HG02970 (cell line): ENCODE results near the gene ATP7B.

Source experiments
- ATAC-seq: cut with Tn5 transposase; IDR thresholded peaks from one replicate; pipeline ENCODE4 v1.9.1; 2021; ENCODE audit warnings: mild to moderate bottlenecking, moderate library complexity, moderate number of reproducible peaks; ENCODE audit not compliant: unreplicated experiment, low FRiP score

ATP7B gene

DNA sequence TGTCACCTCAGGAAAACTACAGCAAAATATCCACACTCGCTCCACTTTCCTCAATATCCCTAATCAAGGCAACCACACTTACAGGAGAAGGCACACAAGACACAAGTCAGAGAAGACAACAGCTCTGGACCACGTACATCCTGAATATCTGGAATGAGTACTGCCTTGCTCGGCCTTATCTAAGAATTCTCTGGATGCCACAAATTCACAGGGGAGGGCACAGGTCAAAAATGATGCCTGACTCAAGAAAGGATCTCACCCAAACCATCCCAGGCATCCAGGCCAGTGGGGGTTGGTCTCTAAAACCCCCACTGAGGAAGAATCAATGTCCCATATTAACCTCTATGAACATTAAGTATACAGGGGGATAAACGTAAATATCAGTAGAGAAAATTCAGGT lies 29.9 kb downstream of the ATP7B start:
- ATAC-seq: no peak

- ATAC-seq: no peak
These were observed 30.3 kb downstream of the ATP7B start for GRCh38 chr13:51980908-51981307.

- no peak for ATAC-seq
These were observed 32.3 kb downstream of the ATP7B start for GRCh38 chr13:51978796-51979556.

DNA sequence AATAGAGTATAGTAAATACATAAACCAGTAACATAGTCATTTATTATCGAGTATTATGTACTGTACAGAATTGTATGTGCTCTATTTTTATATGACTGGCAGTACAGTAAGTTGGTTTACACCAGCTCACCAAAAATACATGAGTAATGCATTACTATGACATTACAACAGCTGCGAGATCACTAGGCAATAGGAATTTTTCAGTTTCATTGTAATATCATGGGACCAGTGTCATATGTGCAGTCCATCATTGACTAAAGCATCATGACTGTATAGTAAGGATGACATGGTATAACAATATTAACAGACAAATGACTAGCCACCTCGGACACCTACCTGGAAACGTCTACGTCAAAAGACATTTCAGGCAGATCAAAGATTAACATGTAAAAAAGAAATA lies 33.6 kb downstream of the ATP7B start:
- ATAC-seq: no peak

DNA sequence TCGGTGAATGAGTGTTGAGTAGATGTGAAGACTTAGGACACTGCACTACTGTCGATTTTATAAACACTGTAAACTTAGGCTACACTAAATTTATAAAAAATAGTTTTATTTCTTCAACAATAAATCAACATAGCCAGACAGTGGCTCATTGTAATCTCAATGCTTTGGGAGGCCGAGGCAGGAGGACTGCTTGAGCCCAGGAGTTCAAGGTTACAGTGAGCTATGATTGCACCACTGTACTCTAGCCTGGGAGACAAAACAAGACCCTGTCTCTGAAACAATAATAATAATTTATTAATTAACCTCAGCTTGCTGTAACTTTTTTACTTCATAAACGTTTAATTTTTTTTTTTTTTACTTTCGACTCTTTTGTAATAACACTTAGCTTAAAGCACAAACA lies 34.4 kb downstream of the ATP7B start:
- no peak for ATAC-seq

DNA sequence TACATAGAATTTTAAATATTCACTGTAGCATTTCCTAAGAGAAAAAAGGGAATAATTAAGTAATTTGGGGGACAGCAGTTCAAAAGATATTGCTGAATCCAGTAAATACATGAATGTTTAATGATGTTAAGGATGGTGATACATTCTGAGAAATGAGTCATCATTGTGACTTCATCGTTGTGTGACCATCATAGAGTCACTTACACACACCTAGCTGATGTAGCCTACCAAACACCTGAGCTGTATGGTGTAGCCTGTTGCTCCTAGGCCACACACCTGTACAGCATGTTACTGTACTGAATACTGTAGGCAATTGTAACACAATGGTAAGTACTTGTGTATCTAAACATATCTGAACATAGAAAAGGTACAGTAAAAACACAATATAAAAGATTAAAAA lies 34.8 kb downstream of the ATP7B start:
- ATAC-seq: no peak

DNA sequence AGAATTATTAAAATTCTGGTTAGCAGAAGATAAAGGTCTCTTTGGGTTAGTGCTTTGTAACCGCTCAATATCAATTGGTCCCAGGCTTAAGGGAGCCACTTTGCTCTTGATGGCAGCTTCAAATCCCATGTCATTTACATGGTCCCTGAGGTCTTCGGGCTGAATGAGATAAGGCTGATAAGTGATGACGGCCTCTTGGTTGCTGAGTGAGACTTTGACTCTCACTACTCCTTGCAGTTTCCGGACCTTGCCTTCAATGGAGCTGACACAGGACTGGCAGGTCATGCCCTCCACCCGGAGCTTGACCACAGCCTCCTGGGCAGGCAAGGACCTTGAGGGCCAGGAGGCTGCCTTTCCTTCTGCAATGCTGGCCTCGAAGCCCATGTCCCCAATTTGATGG lies 36.8 kb downstream of the ATP7B start:
- ATAC-seq: no peak

DNA sequence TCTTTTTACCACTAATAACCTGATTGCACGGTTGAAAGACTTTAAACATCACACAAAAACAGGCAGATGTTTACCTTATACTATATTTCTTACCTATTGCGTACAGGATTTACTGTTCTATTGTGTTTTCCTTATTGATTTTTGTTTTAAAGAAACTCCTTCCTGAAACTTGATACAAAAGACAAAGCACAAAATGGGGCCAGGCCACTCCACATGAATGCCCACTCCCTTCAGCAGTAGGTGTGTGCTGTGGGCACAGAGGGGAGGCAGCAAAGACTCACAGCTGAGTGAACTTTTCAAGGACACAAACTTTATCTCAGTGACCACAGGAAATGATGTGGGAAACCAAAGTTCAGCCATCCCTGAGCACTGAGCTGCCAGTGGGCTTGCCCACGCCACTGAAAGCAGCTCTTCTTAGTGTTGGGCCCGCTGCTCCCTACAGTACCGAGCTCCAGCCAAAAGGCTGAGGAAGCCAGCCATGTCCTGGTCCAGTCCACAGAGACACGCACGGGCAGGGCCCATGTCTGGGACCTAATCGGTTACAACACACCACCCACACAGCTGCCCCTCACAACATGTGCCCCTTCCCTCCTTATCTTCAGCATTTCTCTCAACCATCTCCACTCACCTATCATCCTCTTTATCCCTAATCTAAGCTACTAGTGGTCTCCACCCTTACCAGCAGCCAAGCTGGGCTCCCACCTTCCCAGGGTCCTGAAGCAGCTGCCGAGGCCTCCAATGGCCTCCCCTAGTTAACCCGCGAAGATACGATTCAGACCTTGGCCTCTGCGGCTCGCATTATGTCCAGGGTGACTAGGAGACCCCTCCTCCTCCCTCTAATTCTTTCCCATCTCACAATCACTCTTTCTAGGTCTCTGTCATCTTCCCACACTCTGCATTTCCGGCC lies 39.5 kb downstream of the ATP7B start:
- no peak for ATAC-seq

DNA sequence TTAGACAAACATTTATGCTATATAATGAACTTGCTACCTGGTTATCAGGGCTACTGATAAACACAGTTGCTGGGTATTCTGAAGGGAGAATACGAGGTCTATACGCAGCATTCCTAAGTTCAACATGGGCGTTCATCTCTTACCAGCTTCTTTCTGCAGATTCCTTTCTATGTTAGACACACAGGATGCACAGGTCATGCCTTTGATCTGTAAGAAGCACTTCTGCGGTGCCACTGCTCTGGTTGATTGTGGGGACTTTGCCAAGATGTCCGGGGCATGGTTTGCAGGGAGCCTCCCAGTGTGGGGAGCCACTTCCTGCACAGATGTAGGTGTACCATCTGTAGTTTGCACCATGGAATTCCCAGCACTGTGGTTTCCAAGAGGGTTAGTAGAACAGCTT lies 40.9 kb downstream of the ATP7B start:
- no peak for ATAC-seq

DNA sequence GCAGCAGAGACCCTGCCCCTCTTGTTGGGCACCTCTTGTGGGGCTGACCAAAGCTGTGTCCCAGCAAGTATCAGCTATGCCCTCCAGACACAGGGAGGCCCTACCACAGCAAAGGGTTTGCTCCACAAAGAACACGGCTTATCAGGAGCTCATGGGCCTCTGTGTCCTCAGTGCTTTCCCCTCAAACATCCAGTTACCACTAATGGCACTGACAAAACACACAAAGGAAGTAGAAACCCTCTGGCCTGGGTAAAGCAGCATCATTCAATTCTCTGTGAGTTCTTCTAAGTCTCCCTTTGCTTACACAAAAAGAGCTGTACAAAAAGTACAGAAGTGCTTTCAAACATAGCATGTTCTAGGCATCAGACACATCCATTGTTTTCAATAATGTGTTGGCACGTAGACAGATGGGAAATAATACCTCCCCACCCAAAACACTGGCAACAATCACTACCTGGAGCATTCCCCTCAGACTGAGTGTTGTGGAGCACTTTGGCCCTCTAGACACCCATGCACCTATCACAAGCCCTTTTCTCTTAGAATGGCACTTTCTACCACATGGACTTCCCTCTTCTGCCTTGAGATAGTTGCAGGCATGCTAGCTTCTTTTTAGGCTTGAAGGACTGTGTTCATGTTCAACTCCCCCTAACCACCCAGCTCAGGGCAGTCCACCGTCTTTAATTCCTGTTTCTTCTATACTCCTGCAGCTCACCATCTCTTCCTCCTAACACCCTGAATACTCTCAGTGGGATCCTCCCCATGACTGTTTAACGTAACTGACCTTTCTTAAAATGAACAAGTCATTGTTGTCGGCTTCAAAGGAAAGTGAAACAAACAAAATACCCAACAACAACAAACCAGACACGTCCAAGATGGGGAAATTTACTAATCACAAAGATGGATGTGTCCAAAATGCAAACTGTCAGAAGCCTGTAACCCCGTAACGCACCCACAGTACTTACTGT lies 43.5 kb downstream of the ATP7B start:
- no peak for ATAC-seq

- no peak for ATAC-seq
These were observed 45.1 kb downstream of the ATP7B start for GRCh38 chr13:51966186-51966585.

DNA sequence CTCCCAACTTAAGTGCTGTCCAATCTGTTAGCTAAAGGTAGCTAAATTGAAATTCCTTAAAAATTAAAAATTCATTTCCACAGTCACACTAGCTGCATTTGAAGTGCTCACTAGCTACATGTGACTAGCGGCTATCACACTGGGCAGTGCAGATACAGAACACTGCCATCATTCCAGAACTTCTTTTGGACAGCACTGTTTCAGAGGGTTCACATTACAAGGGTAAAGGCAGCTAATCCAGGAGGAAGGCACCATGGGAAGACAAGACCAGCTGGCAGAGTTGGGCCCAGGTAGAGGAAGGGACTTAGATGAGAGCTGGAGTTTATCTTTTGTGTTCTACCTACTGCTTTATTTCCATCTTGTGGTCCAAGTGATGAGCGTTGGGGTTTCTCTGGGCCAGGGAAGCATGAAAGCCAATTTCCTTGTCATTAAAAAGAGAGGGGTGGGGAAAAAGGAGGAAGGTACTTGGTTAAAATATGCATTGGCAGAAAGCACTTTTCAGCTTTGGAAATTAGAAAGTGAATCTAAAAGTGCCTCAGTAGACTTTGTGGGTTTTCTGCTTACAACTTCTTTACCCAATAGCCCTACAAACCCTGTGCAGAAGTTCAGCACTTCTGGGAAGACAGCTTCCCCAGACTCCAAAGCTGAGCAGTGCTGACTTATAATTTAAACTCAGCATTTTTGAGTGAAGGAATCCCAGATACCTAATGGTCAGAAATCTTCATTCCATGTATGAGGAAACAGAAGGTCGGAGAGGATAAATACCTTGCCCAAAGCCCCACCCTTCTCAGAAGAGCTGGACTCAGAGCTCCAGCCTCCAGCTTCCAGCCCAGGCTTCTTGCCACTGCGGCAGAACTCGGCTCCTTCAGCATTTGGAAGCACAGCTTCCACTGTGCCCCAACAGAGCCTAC lies 49.5 kb downstream of the ATP7B start:
- ATAC-seq: no peak

- ATAC-seq: no peak
These were observed 50.5 kb downstream of the ATP7B start for GRCh38 chr13:51960766-51961165.

- ATAC-seq: no peak
These were observed 51.5 kb downstream of the ATP7B start for GRCh38 chr13:51959773-51960172.

- ATAC-seq: no peak
These were observed 53.1 kb downstream of the ATP7B start for GRCh38 chr13:51958217-51958547.

- no peak for ATAC-seq
These were observed 53.7 kb downstream of the ATP7B start for GRCh38 chr13:51957377-51958216.

DNA sequence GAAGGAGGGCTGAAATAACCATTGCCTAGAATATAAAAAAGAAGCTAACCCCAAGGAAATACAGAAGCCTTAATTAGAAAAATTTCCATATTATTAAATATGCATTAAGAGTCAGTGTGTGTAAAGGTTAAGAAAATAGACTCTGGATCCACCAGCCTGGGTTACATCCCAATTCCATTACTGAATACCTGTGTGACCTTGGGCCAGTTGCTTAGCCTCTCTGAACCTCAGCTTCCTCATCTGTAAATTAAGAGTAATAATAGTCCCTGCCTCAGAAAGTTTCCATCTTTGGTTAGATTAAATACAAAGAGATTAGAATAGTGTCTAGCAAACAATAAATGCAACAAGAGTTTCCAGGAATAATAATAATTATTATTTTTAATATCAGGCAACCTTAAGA lies 54.5 kb downstream of the ATP7B start:
- no peak for ATAC-seq

DNA sequence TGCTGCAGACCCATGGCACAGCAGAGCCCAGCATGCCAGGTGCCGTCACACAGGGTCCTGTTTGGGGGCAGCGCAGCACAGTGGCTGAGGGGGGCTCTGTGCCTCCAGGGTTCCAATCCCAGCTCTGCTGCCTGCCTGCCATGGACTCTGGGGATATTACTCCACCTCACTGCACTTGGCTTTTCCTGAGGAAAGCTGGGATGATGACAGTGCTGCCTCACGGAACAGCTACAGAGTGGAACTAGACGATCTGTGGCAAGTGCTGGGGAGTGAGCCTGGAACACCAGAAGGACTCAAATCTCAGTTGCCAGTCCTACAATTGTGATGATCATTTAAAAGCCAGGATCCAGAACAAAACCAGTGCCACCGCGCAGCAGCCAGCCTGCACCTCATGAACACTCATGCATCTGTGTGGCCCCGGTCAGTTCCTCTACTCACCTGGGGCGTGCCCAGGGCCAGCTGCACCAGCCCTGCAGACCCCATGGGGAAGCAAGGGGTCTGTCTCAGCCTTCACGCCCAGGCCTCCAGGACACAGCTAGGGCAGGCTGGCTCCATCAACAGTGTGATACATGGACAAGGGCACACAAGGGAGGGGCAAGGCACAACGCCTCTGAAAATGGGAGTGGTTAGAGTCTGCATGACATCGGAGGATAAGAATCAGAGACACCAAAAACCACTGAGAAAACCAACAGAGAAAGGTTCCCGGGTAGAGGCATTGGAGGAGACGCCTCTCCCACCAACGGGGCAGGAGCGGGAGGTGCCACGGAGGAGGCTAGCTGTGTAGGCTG lies 55.2 kb downstream of the ATP7B start:
- no peak for ATAC-seq
